ENCODE measurements around the gene SMYD3.

The SMYD3 gene

DNA sequence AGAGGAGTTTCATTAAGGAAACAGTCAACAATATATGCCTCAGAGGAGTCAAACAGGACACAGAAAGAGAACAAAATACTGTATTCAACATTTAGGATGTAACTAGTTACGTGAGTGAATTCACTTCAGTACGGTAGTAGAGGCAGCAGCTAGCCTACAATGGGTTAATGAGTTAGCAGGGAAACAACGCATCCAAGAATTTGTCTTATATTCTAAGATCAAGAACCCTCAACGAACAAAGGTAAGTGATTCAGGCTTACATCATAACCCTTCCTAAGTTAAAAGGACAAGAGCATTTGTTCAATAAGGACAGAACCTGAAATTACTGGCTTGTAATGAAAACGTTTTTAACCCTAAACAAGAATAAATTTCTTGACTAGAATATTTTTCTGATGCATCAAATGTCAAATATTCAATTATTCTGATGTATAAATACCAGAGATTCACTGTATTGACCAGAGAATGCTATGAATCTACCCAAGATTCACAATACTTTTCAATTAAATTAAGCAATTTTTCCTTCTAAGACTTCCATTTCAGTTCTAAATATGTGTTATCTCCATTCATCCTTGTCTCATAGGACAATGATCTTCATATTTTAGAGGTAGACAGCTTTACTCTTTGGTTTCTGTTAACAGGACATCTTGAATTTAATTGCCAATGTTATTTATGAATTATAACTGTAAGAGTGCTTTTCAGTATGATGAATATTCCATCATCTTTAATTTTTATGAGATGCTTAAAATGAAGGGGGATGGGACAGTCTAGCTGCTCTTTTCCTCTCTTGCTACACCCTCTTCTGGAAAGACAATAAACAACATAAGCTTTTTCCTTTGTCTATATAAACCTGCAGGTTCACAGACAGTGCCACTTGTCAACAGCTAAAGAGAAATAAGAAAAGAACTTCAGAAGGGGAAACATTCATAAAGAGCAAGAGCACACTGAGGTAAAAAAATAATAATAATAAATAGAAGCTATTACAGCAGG lies 209.5 kb downstream of the SMYD3 start:
- TF ChIP-seq, protein P1, sequence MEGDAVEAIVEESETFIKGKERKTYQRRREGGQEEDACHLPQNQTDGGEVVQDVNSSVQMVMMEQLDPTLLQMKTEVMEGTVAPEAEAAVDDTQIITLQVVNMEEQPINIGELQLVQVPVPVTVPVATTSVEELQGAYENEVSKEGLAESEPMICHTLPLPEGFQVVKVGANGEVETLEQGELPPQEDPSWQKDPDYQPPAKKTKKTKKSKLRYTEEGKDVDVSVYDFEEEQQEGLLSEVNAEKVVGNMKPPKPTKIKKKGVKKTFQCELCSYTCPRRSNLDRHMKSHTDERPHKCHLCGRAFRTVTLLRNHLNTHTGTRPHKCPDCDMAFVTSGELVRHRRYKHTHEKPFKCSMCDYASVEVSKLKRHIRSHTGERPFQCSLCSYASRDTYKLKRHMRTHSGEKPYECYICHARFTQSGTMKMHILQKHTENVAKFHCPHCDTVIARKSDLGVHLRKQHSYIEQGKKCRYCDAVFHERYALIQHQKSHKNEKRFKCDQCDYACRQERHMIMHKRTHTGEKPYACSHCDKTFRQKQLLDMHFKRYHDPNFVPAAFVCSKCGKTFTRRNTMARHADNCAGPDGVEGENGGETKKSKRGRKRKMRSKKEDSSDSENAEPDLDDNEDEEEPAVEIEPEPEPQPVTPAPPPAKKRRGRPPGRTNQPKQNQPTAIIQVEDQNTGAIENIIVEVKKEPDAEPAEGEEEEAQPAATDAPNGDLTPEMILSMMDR (conservative IDR thresholded peaks at IDR 0.05; ENCODE audit: low read depth, low read length) = no peak
- H3K4me3 ChIP-seq (ENCODE audit: low read length) = no peak overlapping the region
- no peak for DNase-seq (ENCODE audit: low read depth)

DNA sequence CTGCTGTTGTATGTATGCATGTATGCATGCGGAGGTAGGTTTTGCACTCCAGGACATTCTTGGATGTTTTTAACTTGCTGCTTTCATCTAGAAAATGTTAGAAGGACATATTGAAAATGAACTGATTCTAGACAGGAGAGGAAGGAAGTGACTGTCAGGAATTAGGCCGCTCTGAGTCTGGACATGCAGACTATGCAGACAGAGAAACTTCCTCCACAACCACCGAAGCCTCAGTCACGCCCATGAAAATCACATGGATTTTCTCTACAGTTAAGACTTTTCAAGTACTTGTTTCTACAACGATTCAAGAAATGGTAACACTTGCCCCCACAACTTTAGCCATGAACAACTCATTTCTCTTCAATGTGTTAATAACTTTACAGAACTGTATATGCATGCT lies 211.1 kb downstream of the SMYD3 start:
- TF ChIP-seq, protein P1 (conservative IDR thresholded peaks at IDR 0.05; ENCODE audit: low read depth, low read length) = no peak
- no peak for DNase-seq (ENCODE audit: low read depth)
- H3K4me3 ChIP-seq (ENCODE audit: low read length) = no peak overlapping the region

GRCh38 chr1:246295340-246295739 lies 211.7 kb downstream of the SMYD3 start:
- TF ChIP-seq, protein P1 (conservative IDR thresholded peaks at IDR 0.05; ENCODE audit: low read depth, low read length) = no peak
- no peak for DNase-seq (ENCODE audit: low read depth)
- H3K4me3 ChIP-seq (ENCODE audit: low read length) = no peak overlapping the region

GRCh38 chr1:246294263-246294662 lies 212.8 kb downstream of the SMYD3 start:
- DNase-seq (ENCODE audit: low read depth) = no peak
- TF ChIP-seq, protein P1 (conservative IDR thresholded peaks at IDR 0.05; ENCODE audit: low read depth, low read length) = no peak
- H3K4me3 ChIP-seq (ENCODE audit: low read length) = no peak overlapping the region

- DNase-seq (ENCODE audit: low read depth) = no peak
- TF ChIP-seq, protein P1 (conservative IDR thresholded peaks at IDR 0.05; ENCODE audit: low read depth, low read length) = no peak
- no peak overlapping the region for H3K4me3 ChIP-seq (ENCODE audit: low read length)
Observed at GRCh38 chr1:246293366-246294121, 213.5 kb downstream of the SMYD3 start.

- TF ChIP-seq, protein P1 (conservative IDR thresholded peaks at IDR 0.05; ENCODE audit: low read depth, low read length) = no peak
- no peak for DNase-seq (ENCODE audit: low read depth)
- H3K4me3 ChIP-seq (ENCODE audit: low read length) = no peak overlapping the region
Observed at GRCh38 chr1:246292571-246292970, 214.5 kb downstream of the SMYD3 start.
